Activated T-helper 1 cell treated with anti-CD3 and anti-CD28 coated beads, Interleukin-2, amount 50 U/mL, for 16 hours (primary cell): ENCODE measurements around the gene TAPBPL.
"Not testable (repeated sequence)": the region's sequence is repeated elsewhere in the genome, so short reads cannot be mapped to it uniquely, and the experiment has no call there.

Experiments used
- DNase-seq, 2 donors: peaks; one replicate each; pipeline ENCODE4 v3.0.0-alpha.2; 2020; ENCODE audit warnings: low read depth in 1 of 2, low spot score in 1 of 2

Gene TAPBPL

GRCh38 chr12:6489449-6489848 is 37.6 kb downstream of the TAPBPL start:
- no peak for DNase-seq

GRCh38 chr12:6490673-6491072 is 38.8 kb downstream of the TAPBPL start:
- not testable (repeated sequence) for DNase-seq

DNA sequence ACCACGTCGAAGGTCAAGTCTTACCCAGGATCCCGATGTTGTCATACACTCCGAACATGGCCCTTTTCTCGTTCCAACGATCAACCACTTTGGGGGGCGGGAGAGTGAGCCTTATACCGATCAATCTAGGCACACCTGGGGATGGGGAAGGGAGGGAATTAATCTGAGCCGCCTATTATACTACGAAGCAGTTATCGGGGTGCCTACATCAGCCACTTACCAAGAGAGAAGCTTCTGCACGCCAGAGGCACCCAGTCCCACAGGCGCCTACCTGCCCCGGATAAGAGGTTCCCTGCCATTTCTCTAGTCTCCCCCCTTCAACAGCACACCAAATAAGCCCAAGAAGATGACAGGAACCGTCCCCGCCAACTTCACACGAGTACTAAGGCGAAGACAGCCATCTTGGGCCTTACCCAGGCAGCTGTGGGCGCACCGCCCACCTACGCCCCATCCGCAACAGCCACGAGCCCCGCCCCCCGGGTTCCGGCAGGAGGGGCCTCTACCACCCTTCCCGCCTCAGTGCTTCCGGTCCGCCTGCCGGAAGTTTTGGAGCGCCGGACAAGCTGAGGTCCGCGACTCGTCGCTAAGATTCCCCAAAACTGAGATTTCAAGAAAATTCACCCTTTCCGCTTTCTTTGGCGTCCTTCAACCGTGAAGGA is 41.1 kb downstream of the TAPBPL start, which contains the start of gene MRPL51:
Gene MRPL51, minus strand, starts transcription at position 425 of the 659 bp plus-strand sequence. Its CDS starts 126 bp downstream, at position 299.
- DNase-seq = peak; percentile 91 to 97

DNA sequence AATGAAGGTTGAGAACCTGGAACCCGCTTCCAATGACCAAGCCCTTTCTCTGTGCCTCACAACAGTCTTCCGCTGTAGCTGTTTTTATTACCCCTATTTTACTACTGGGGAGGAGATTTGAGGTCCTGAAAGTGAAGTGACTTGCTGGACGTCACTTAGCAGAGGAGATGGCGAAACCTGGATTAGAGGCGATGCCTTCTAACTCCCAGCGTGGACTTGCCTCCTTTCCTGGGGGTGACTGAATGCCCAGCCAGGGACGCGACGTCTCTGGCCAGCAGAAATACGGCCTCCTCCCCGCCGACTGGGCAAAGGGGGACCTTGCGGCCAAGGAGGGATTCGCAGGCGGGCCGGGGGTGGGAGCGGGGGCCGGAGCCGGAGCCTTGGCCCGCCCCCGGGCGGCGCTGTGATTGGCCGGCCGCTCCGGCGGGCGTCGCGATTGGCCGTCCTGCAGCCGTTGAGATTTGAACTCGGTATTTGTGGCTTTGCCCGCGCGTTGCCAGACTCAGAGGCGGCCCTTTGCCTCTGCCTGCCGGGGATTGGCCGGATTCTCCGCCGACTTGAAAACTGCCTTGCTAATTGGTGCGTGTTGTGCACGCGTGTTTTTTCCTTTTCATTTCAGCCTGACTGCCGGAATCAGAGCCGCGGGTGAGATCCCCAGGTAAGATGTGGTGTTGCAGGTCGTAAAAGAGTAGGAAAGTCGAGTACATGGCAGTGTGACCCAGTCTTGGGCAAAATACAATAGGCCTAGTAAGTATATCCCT is 41.8 kb downstream of the TAPBPL start, which contains the start of gene NCAPD2:
Gene NCAPD2, plus strand, starts transcription at position 606 of the 761 bp plus-strand sequence. CDS start 997 bp downstream, outside the sequence.
- DNase-seq = peak; percentile 86 to 93

- DNase-seq = no peak
Observed at GRCh38 chr12:6494258-6494743, 42.5 kb downstream of the TAPBPL start.

DNA sequence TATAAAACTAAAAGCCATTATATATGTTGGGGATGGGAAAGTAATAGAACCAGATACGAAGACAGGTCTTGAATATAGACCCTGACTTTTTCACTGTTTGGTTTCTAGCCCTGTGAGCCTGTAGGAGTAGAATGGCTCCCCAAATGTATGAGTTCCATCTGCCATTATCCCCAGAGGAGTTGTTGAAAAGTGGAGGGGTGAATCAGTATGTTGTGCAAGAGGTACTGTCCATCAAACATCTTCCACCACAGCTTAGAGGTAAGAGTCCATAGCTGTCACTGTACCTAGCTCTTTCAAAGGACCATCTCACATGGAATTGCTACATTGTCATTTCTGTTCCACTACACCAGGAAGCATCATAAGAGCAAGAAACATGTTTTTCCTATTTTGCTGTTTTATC is 43.1 kb downstream of the TAPBPL start:
- DNase-seq = no peak

GRCh38 chr12:6497291-6497690 is 45.4 kb downstream of the TAPBPL start:
- DNase-seq = not testable (repeated sequence)

- no peak for DNase-seq
Observed at GRCh38 chr12:6500466-6500865, 48.6 kb downstream of the TAPBPL start.

DNA sequence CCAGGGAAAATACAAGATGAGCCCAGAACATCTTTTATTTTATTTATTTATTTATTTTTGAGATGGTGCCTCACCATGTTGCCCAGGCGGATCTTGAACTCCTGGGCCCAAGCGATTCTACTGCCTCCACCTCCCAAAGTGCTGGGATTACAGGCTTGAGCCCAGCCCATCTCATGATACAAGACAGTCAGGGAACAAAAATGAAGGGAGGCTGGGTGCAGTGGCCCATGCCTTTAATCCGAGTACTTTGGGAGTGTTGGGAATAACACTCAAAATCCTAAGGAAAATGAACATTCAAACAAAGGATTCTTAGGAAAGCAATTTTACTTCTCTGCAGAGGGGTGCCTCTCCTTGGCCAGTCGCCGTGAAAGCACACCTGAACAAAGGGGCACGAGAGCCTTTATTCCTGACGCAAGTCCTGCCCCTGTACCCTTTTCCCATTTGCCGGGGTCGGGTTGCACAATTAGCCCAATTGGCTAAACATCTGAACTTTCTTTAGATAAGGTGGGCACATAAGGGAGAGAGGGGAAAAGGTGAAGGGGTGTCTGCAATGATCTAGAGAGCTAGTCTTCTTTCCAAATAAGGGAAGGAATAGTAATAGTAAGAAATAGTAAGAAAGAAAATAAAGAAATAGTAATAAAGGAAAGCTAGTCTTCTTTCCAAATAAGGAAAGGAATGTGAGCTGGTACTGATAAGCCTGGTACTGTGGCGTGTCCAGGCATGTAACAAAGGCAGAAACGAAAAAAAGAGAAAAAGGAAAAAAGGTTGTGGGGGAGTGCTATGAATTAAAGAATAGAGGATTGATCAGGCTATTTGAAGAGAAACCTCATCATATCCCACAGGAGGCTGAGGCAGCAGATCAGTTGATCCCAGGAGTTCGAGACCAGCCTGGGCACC is 55.5 kb downstream of the TAPBPL start:
- no peak for DNase-seq

- no peak for DNase-seq
Observed at GRCh38 chr12:6508087-6508486, 56.2 kb downstream of the TAPBPL start.
